SK-N-SH (cell line): Measurements from ENCODE around the gene RNF8. TPM values are rescaled to one million over a fixed set of nuclear protein-coding genes. Genes with fewer than 3 reads are reported as not detected.

Source experiments
- CTCF ChIA-PET: fragments of 300-600, 350-600 bp; formaldehyde crosslinking; extraction: SDS; loops from one replicate; lab custom pipeline; 2021; lab: Yijun Ruan, JAX
- POLR2A ChIA-PET: fragments of 350-600 bp; sonication (Branson Sonifier 250); formaldehyde crosslinking; extraction: SDS; loops from one replicate; lab custom pipeline; 2020; ENCODE audit warnings: antibody characterized with exemption, inconsistent platforms; lab: Yijun Ruan, JAX
- DNase-seq: peaks from one replicate; pipeline ENCODE4 v3.0.0; 2012
- H2AFZ ChIP-seq: fragments of 200-600 bp; sonication (generic); 2 replicates; pipeline ENCODE4 v1.8.1; 2016; ENCODE audit warnings: antibody characterized with exemption, mild to moderate bottlenecking, low read depth
- H3F3A ChIP-seq: fragments of 200-600 bp; sonication (generic); replicated peaks from 2 replicates; pipeline ENCODE3; 2016; ENCODE audit warnings: antibody characterized with exemption, mild to moderate bottlenecking; ENCODE audit not compliant: insufficient read depth
- H3K27ac ChIP-seq, 2 experiments: fragments of 200-500 bp in 1 of 2; fragments of 200-600 bp in 1 of 2; sonication (Bioruptor generic) in 1 of 2; sonication (generic), shearing (Covaris generic) in 1 of 2; 2 replicates each; pipeline versions ENCODE4 v1.5.1 to v1.6.1; 2014 to 2016; ENCODE audit warnings: low read depth in 2 of 2, inconsistent platforms in 1 of 2, low read length in 1 of 2, mild to moderate bottlenecking in 1 of 2, mixed read lengths in 1 of 2
- H3K27me3 ChIP-seq: fragments of 200-600 bp; sonication (generic), shearing (Covaris generic); 2 replicates; pipeline ENCODE4 v1.6.1; 2016; ENCODE audit warnings: mixed run types; ENCODE audit not compliant: insufficient read depth
- H3K36me3 ChIP-seq, 2 experiments: fragments of 200-500 bp in 1 of 2; fragments of 200-600 bp in 1 of 2; sonication (Bioruptor generic) in 1 of 2; sonication (generic) in 1 of 2; replicated peaks in 1 of 2; 2 replicates each; pipeline versions ENCODE3 to v1.5.1; 2014 to 2016; ENCODE audit warnings: low read length in 1 of 2, mild to moderate bottlenecking in 1 of 2; ENCODE audit not compliant: insufficient read depth in 2 of 2, control insufficient read depth in 1 of 2
- H3K4me1 ChIP-seq, 2 experiments: fragments of 200-500 bp in 1 of 2; fragments of 200-600 bp in 1 of 2; sonication (Bioruptor generic) in 1 of 2; sonication (generic), shearing (Covaris generic) in 1 of 2; 2 replicates each; pipeline versions ENCODE4 v1.5.1 to v1.6.1; 2014 to 2016; ENCODE audit warnings: low read depth in 1 of 2, low read length in 1 of 2, mixed run types in 1 of 2; ENCODE audit not compliant: insufficient read depth in 2 of 2, control insufficient read depth in 1 of 2
- H3K4me2 ChIP-seq: fragments of 200-600 bp; sonication (generic), shearing (Covaris generic); 2 replicates; pipeline ENCODE4 v1.6.1; 2017; ENCODE audit warnings: mixed run types
- H3K4me3 ChIP-seq, 2 experiments: fragments of 200-500 bp in 1 of 2; fragments of 200-600 bp in 1 of 2; sonication (Bioruptor generic) in 1 of 2; sonication (generic), shearing (Covaris generic) in 1 of 2; 2 replicates each; pipeline versions ENCODE4 v1.5.1 to v1.8.1; 2014 to 2016; ENCODE audit warnings: low read depth in 2 of 2, inconsistent platforms in 1 of 2, low read length in 1 of 2, mild to moderate bottlenecking in 1 of 2, mixed read lengths in 1 of 2, moderate library complexity in 1 of 2
- H3K79me2 ChIP-seq: fragments of 200-600 bp; sonication (generic); 2 replicates; pipeline ENCODE4 v1.8.1; 2017; ENCODE audit warnings: mild to moderate bottlenecking; ENCODE audit not compliant: insufficient read depth
- H3K9ac ChIP-seq: fragments of 200-600 bp; sonication (generic); 2 replicates; pipeline ENCODE4 v1.6.1; 2017; ENCODE audit warnings: mixed run types
- H3K9me2 ChIP-seq: fragments of 200-600 bp; sonication (generic); 2 replicates; pipeline ENCODE4 v1.6.1; 2017; ENCODE audit warnings: mixed run types
- H3K9me3 ChIP-seq: fragments of 200-600 bp; sonication (generic); 2 replicates; pipeline ENCODE4 v1.6.1; 2017; ENCODE audit warnings: mixed run types, mild to moderate bottlenecking, moderate library complexity
- H4K20me1 ChIP-seq: fragments of 200-600 bp; sonication (generic); 2 replicates; pipeline ENCODE4 v1.6.1; 2017; ENCODE audit warnings: mild to moderate bottlenecking, mixed run types; ENCODE audit not compliant: insufficient read depth
- CHD2 ChIP-seq: fragments of 150-350 bp; IDR thresholded peaks from 2 replicates; pipeline ENCODE4 v1.6.1; 2018; ENCODE audit warnings: low read length; ENCODE audit not compliant: partially characterized antibody
- EZH2phosphoT487 ChIP-seq: fragments of 200-600 bp; sonication (generic); IDR thresholded peaks from 2 replicates; pipeline ENCODE4 v1.6.1; 2017; ENCODE audit warnings: low read depth, mixed run types, mild to moderate bottlenecking, antibody characterized with exemption, moderate library complexity, borderline replicate concordance
- FOXJ3 ChIP-seq: sonication (generic); formaldehyde crosslinking; IDR thresholded peaks from 2 replicates; pipeline ENCODE4 v1.5.1; 2020; ENCODE audit warnings: mild to moderate bottlenecking, missing genetic modification reagents
- FOXM1 ChIP-seq: IDR thresholded peaks from 2 replicates; pipeline ENCODE4 v1.4.0; 2012; ENCODE audit warnings: low read depth, mild to moderate bottlenecking
- GATA2 ChIP-seq: sonication (generic); formaldehyde crosslinking; IDR thresholded peaks from 2 replicates; pipeline ENCODE4 v1.5.0; 2020; ENCODE audit warnings: mild to moderate bottlenecking, missing genetic modification reagents
- JUND ChIP-seq: IDR thresholded peaks from 2 replicates; pipeline ENCODE4 v1.4.0; 2012
- MAX ChIP-seq: IDR thresholded peaks from 2 replicates; pipeline ENCODE4 v1.4.0; 2012; ENCODE audit warnings: low read depth
- PBX3 ChIP-seq: IDR thresholded peaks from 2 replicates; pipeline ENCODE4; 2012
- POLR2AphosphoS5 ChIP-seq: IDR thresholded peaks from 2 replicates; pipeline ENCODE4 v1.6.1; 2012; ENCODE audit warnings: low read depth, low read length
- RAD21 ChIP-seq: IDR thresholded peaks from 2 replicates; pipeline ENCODE4 v1.6.1; 2012; ENCODE audit warnings: mild to moderate bottlenecking, low read length
- REST ChIP-seq: IDR thresholded peaks from 2 replicates; pipeline ENCODE4 v1.6.1; 2012; ENCODE audit warnings: mild to moderate bottlenecking, low read depth, low read length, moderate library complexity
- TAF1 ChIP-seq: IDR thresholded peaks from 2 replicates; pipeline ENCODE4 v1.6.1; 2012; ENCODE audit warnings: low read depth, mild to moderate bottlenecking, low read length, moderate library complexity, borderline replicate concordance
- TCF12 ChIP-seq: IDR thresholded peaks from 2 replicates; pipeline ENCODE4 v1.4.0; 2012
- TEAD4 ChIP-seq: IDR thresholded peaks from 2 replicates; pipeline ENCODE4 v1.4.0; 2012; ENCODE audit warnings: mild to moderate bottlenecking, borderline replicate concordance; ENCODE audit not compliant: insufficient read depth
- USF1 ChIP-seq: IDR thresholded peaks from 2 replicates; pipeline ENCODE4 v1.4.0; 2012; ENCODE audit warnings: low read depth, borderline replicate concordance
- USF2 ChIP-seq: fragments of 150-350 bp; IDR thresholded peaks from 2 replicates; pipeline ENCODE4 v1.6.1; 2017; ENCODE audit warnings: antibody characterized with exemption, low read length, low read depth, borderline replicate concordance
- YY1 ChIP-seq: IDR thresholded peaks from 2 replicates; pipeline ENCODE4 v1.4.0; 2012; ENCODE audit warnings: low read depth, mild to moderate bottlenecking
- ZBTB33 ChIP-seq: IDR thresholded peaks from 2 replicates; pipeline ENCODE4 v1.4.0; 2012; ENCODE audit warnings: low read depth, borderline replicate concordance
- WGBS: methylation state at CpG from one replicate; pipeline ENCODE4 v1.1.6; 2017; ENCODE audit warnings: low lambda C conversion rate; 5-methylcytosine and 5-hydroxymethylcytosine counted together
- polyA plus RNA-seq, 3 experiments: library from polyadenylated mRNA; depleted of rRNA; stranded (reverse); fragments of >200 nt; gene quantifications; 2 replicates each; pipeline ENCODE4 v1.2.3, GENCODE V29; 2012

The RNF8 gene
- polyA plus RNA-seq, 1 of the 3 experiments (the other 2 are of a cell fraction), result 21.7 TPM

DNA sequence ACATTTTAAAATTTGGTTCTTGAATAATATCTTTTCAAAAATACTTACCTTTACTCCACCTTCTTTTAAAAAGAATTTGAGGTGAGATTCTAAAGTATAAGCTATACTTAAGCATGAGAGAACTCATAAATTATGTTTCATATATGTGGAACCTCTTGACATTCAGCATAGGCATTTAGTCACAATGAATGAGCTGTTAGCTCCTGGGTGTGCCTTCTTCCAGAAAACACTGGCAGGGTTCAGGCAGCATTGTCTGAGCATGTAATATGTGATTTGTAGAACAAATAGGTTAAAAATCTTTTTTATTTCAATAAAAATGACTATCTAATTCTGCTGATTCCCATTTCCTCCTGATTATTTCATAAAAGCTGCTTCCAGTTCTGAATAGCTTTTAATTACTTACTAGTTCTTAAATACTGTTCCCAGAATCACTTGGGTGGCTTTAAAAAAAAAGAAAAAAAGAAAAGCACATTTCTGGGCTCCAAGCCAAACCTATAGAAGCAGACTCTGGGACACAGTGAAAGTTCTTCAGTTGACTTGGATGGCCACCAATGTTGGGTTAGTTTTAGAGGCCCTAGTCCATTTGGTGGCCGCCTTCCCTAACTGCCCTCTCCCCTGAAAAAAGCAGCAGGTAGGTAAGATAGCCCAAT is 20.2 kb downstream of the RNF8 start:
- CTCF ChIA-PET, result interaction anchor here (0.7 to 3.5 kb wide), 5 partner anchors 8 to 112 kb away, joined by 3 to 18 read pairs (median 4); no protein-coding TSS in a partner anchor
- Histone ChIP-seq H4K20me1 (no peaks in the 10 kb centered on the region), H3F3A (no peaks in the 10 kb centered on the region), H3K4me1 (peaks cover 0 to 6% of the 10 kb centered on the region in 2 experiments; a peak in 2 of 4 replicates), H3K9me3 (no peaks in the 10 kb centered on the region), H3K4me2 (no peak overlapping the region), H3K9ac (no peak overlapping the region), H3K9me2 (no peaks in the 10 kb centered on the region), H3K4me3 (no peak overlapping the region), H3K27me3 (no peaks in the 10 kb centered on the region), H3K36me3 (peaks cover 51 to 53% of the 10 kb centered on the region in 2 experiments), H3K27ac (no peak overlapping the region), H2AFZ (no peak overlapping the region), H3K79me2 (0 out of 2 replicates have a peak, but pooled peaks cover 6% of the 10 kb centered on the region)
- DNase-seq, result no peak
- 87% methylated on average over 1 of the region's 1 CpG for WGBS
- TF ChIP-seq YY1 (no peak), POLR2AphosphoS5 (no peak), PBX3 (no peak), MAX (no peak), TAF1 (no peak)
- POLR2A ChIA-PET, result no interaction called here

GRCh38 chr6:37375376-37375775 is 21.6 kb downstream of the RNF8 start:
- CTCF ChIA-PET, result interaction anchor here (1.5 to 2.6 kb wide), 2 partner anchors 9 to 11 kb away, joined by 3 to 10 read pairs; no protein-coding TSS in a partner anchor
- Histone ChIP-seq H3K4me3 (no peak overlapping the region), H3K9me3 (no peaks in the 10 kb centered on the region), H3K9me2 (no peaks in the 10 kb centered on the region), H3K9ac (no peak overlapping the region), H3K4me2 (no peak overlapping the region), H3K4me1 (peaks cover 0 to 6% of the 10 kb centered on the region in 2 experiments; a peak in 2 of 4 replicates), H3K27ac (no peak overlapping the region), H4K20me1 (no peaks in the 10 kb centered on the region), H3F3A (peaks cover 3% of the 10 kb centered on the region), H2AFZ (no peak overlapping the region), H3K36me3 (peaks cover 39 to 55% of the 10 kb centered on the region in 2 experiments), H3K27me3 (no peaks in the 10 kb centered on the region), H3K79me2 (0 out of 2 replicates have a peak, but pooled peaks cover 6% of the 10 kb centered on the region)
- DNase-seq, result no peak
- POLR2A ChIA-PET, result no interaction called here
- TF ChIP-seq REST (no peak), TAF1 (no peak), USF2 (no peak), TEAD4 (no peak), RAD21 (no peak), CHD2 (no peak), FOXJ3 (CRISPR knock-in tag) (no peak), GATA2 (CRISPR knock-in tag) (no peak), FOXM1 (no peak), ZBTB33 (no peak), EZH2phosphoT487 (no peak), JUND (no peak), USF1 (no peak), TCF12 (no peak)
